MCF 10A (cell line): Measurements from ENCODE around the gene MTERF4. TPM values are rescaled to one million over a fixed set of nuclear protein-coding genes. Genes with fewer than 3 reads are reported as not detected.
A peak's percentile ranks its signal among the peaks of the same experiment; 100 is the strongest.

ENCODE experiments used
- BruUV-seq: library from RNA; stranded (reverse); fragments of 400-500 nt; replicated peaks from 2 replicates; lab custom pipeline; 2021; lab: Mats Ljungman, UMichigan
- CTCF ChIA-PET: fragments of 300-600 bp; sonication (Branson Sonifier 250); formaldehyde crosslinking; extraction: SDS; loops from one replicate; lab custom pipeline; 2021; ENCODE audit warnings: antibody characterized with exemption, inconsistent platforms; lab: Yijun Ruan, JAX
- POLR2A ChIA-PET: fragments of 300-600, 350-650 bp; sonication (Branson Sonifier 250); formaldehyde crosslinking; extraction: SDS; loops from one replicate; lab custom pipeline; 2020; ENCODE audit warnings: antibody characterized with exemption, inconsistent platforms; lab: Yijun Ruan, JAX
- DNase-seq: peaks from one replicate; pipeline ENCODE4 v3.0.0-alpha.2; 2018; ENCODE audit not compliant: unreplicated experiment
- H3K27ac Mint-ChIP-seq: one replicate; pipeline ENCODE4 v1.8.0; 2022; ENCODE audit warnings: mild to moderate bottlenecking, low read depth, mixed read lengths; ENCODE audit not compliant: unreplicated experiment
- H3K27me3 Mint-ChIP-seq: one replicate; pipeline ENCODE4 v1.8.0; 2022; ENCODE audit warnings: mixed read lengths; ENCODE audit not compliant: insufficient read depth, unreplicated experiment
- H3K36me3 Mint-ChIP-seq: one replicate; pipeline ENCODE4 v1.8.0; 2022; ENCODE audit warnings: mild to moderate bottlenecking, moderate library complexity, mixed read lengths; ENCODE audit not compliant: insufficient read depth, unreplicated experiment
- H3K4me1 Mint-ChIP-seq: one replicate; pipeline ENCODE4 v1.8.0; 2022; ENCODE audit warnings: mixed read lengths; ENCODE audit not compliant: insufficient read depth, unreplicated experiment
- H3K4me3 Mint-ChIP-seq: one replicate; pipeline ENCODE4 v1.8.0; 2022; ENCODE audit warnings: mild to moderate bottlenecking, moderate library complexity, mixed read lengths; ENCODE audit not compliant: unreplicated experiment
- H3K9me3 Mint-ChIP-seq: one replicate; pipeline ENCODE4 v1.8.0; 2022; ENCODE audit warnings: mixed read lengths; ENCODE audit not compliant: unreplicated experiment
- intact Hi-C: fragments of 100-400 bp; cut with micrococcal nuclease; formaldehyde crosslinking; loops from 2 replicates; pipeline ENCODE4 v1.14.1; 2022
- total RNA-seq: library from RNA; stranded (reverse); gene quantifications from 2 replicates; pipeline ENCODE4 v1.2.3, GENCODE V29; 2022
- TF ChIP-seq, protein P1 (sequence below): fragments of 200-600 bp; IDR thresholded peaks from one replicate; pipeline ENCODE4 v1.8.0; 2022; ENCODE audit warnings: antibody characterized with exemption, mild to moderate bottlenecking; ENCODE audit not compliant: unreplicated experiment

The MTERF4 gene
- total RNA-seq, 1 experiment from 2014 or later = 29.9 TPM

DNA sequence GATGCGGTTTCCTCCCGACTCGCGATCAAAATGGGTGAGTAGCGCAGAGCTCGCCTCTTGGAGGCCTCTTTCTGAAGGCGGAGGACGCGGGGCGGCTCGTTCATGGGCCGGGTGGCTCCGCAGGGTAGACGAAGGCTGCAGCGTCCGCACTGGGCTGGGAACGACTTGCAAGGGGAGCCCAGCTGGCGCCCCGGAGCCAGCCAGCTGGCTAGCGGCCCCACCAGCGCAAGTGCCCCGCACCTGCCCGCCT, 47.5 kb upstream of the MTERF4 start:
- ChIA-PET POLR2A (interaction anchor here (0.6 to 3.0 kb wide), 19 partner anchors 9 to 1136 kb away, joined by 3 to 38 read pairs (median 3); partner anchors contain the start of genes DTYMK, FARP2 and MTERF4), CTCF (interaction anchor here (0.6 to 1.1 kb wide), 4 partner anchors 166 to 591 kb away, joined by 3 to 8 read pairs (median 4); partner anchors contain the start of genes HDLBP and SEPTIN2)
- H3K27ac Mint-ChIP-seq = peak overlapping the region; percentile 79
- no peak for DNase-seq
- H3K36me3 Mint-ChIP-seq = peaks cover 16% of the 10 kb centered on the region
- BruUV-seq = no TSS peak
- H3K9me3 Mint-ChIP-seq = no peaks in the 10 kb centered on the region
- H3K4me3 Mint-ChIP-seq = peak overlapping the region; percentile 95
- TF ChIP-seq, protein P1, sequence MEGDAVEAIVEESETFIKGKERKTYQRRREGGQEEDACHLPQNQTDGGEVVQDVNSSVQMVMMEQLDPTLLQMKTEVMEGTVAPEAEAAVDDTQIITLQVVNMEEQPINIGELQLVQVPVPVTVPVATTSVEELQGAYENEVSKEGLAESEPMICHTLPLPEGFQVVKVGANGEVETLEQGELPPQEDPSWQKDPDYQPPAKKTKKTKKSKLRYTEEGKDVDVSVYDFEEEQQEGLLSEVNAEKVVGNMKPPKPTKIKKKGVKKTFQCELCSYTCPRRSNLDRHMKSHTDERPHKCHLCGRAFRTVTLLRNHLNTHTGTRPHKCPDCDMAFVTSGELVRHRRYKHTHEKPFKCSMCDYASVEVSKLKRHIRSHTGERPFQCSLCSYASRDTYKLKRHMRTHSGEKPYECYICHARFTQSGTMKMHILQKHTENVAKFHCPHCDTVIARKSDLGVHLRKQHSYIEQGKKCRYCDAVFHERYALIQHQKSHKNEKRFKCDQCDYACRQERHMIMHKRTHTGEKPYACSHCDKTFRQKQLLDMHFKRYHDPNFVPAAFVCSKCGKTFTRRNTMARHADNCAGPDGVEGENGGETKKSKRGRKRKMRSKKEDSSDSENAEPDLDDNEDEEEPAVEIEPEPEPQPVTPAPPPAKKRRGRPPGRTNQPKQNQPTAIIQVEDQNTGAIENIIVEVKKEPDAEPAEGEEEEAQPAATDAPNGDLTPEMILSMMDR = no peak
- peaks cover 30% of the 10 kb centered on the region for H3K4me1 Mint-ChIP-seq
- H3K27me3 Mint-ChIP-seq = no peaks in the 10 kb centered on the region
- intact Hi-C loops = loop anchor here (2.0 to 5.0 kb wide), 2 partner anchors 47 to 297 kb away; partner anchors contain the start of gene MTERF4

DNA sequence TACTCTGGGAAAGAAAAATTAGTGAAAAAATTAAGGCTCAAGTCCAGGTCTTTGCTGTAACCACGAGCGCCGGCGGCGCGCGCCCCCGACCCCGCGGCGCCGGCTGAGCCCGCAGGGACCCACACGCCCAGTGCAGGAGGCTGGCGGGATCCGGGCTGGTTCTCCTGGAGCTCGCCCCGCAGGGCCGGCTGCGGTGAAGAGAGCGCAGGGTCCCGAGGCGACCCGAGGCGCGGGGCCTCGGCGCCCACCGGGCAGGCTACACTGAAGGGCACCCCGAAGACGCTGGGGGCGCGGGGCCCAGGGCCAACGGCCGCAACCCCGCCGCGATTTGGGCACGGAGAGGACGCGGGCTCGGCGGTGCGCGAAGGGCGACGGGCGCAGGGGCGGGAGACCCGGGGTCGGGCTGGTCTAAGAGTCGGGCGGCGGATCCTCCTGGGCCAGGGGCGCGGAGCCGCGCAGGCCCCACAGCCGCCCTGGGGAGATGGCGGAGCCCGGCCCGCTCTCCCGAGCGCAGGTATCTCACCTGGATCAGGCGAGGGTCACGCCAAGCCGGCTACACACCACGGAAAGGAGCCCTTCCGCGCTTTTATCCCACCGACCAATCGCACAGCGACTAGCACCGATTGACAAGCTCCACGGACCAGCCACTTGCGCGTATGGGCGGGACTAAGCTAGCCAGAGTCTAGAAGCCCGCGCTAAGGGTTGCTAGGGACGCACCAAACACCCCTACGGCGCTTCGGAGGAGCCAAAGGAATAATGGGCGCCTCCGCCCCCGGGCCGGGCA, 47.0 kb upstream of the MTERF4 start, which contains the start of gene PASK:
TSS of gene PASK (minus strand) at position 582 of the 784 bp plus-strand sequence. CDS start 6,440 bp downstream, outside the sequence.
- Mint-ChIP-seq H3K27me3 (no peaks in the 10 kb centered on the region), H3K4me3 (peak within 1 kb of the TSS; percentile 95), H3K9me3 (no peaks in the 10 kb centered on the region), H3K36me3 (peaks cover 12% of the 10 kb centered on the region), H3K27ac (peak within 1 kb of the TSS; percentile 79), H3K4me1 (peaks cover 30% of the 10 kb centered on the region)
- DNase-seq = peak; percentile 97
- ChIA-PET POLR2A (interaction anchor here (0.6 to 3.0 kb wide), 17 partner anchors 8 to 1136 kb away, joined by 3 to 38 read pairs (median 3); partner anchors contain the start of genes DTYMK, FARP2 and MTERF4), CTCF (interaction anchor here (0.5 to 1.1 kb wide), 3 partner anchors 67 to 309 kb away, joined by 3 to 8 read pairs (median 4); no protein-coding TSS in a partner anchor)
- TF ChIP-seq, protein P1 = no peak
- no TSS peak for BruUV-seq
- intact Hi-C loops = loop anchor here (2.0 to 5.0 kb wide), 2 partner anchors 46 to 297 kb away; partner anchors contain the start of gene MTERF4

DNA sequence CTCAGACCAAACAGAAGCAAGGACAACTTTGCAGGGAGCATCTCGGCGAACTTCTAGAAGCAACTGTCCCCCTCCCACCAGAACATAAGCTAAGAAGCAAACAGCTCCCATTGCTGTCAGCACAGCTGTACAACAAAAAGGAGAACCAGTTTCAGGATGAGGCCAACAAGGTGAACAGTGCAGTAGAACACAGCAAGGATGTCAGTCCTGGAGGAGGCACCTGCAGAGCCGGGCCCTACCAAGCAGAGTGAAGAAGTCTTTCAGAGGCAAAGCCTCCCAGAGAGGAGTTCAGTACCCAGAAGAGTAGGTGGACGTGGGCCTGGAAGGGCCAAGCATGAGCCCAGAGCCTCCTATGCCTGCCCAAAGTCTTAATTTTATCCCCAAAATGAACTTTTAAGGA, 46.2 kb upstream of the MTERF4 start:
- Mint-ChIP-seq H3K36me3 (peaks cover 16% of the 10 kb centered on the region), H3K4me1 (peaks cover 27% of the 10 kb centered on the region), H3K9me3 (no peaks in the 10 kb centered on the region), H3K4me3 (peak overlapping the region; percentile 95), H3K27me3 (no peaks in the 10 kb centered on the region), H3K27ac (no peak overlapping the region)
- POLR2A ChIA-PET = interaction anchor here (1.4 to 3.0 kb wide), 2 partner anchors 47 to 488 kb away, joined by 4 to 38 read pairs; partner anchors contain the start of gene MTERF4
- TF ChIP-seq, protein P1 = no peak
- CTCF ChIA-PET = no interaction called here
- BruUV-seq = no TSS peak
- intact Hi-C loops = loop anchor here (2.0 to 5.0 kb wide), 2 partner anchors 45 to 296 kb away; partner anchors contain the start of gene MTERF4
- DNase-seq = no peak

DNA sequence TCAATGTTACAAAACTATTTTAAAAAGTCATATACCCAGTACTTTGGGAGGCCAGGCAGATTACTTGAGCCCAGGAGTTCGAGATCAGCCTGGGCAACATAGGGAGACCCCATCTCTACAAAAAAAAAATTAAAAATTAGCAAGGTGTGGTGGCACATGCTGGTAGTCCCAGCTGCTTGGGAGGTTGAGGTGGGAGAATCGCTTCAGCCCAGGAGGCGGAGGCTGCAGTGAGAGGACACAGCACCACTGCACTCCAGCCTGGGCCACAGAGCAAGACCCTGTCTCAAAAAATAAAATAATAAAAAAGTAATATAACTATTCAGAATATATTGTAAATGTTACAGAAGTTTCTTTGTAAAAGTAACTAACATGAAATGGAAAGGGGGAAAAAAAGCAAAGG, 45.2 kb upstream of the MTERF4 start:
- CTCF ChIA-PET = no interaction called here
- Mint-ChIP-seq H3K27me3 (no peaks in the 10 kb centered on the region), H3K4me1 (peaks cover 25% of the 10 kb centered on the region), H3K9me3 (no peaks in the 10 kb centered on the region), H3K27ac (no peak overlapping the region), H3K4me3 (peak overlapping the region; percentile 95), H3K36me3 (peaks cover 12% of the 10 kb centered on the region)
- POLR2A ChIA-PET = interaction anchor here (0.7 to 1.4 kb wide), 3 partner anchors 45 to 680 kb away, joined by 3 to 4 read pairs (median 3); partner anchors contain the start of gene MTERF4
- intact Hi-C loops = loop anchor here (5.0 kb wide), 1 partner anchor 295 kb away; no protein-coding TSS in a partner anchor
- TF ChIP-seq, protein P1 = no peak
- DNase-seq = no peak
- BruUV-seq = no TSS peak
